ENCODE results near the gene QSER1. TPM values are rescaled to one million over a fixed set of nuclear protein-coding genes. Genes with fewer than 3 reads are reported as not detected.

Gene QSER1
- total RNA-seq: 10 to 100 TPM; 17.2 to 79.4 (median 43.8) TPM

- TF ChIP-seq POLR2A (IDR thresholded peaks at IDR 0.05): peak; percentile 31 to 79
- no peak for TF ChIP-seq CTCF (IDR thresholded peaks at IDR 0.05)
- Histone ChIP-seq H3K9me3 (no peaks in the 10 kb centered on the region), H3K36me3 (no peaks in the 10 kb centered on the region), H3K27ac (peak within 1 kb of the TSS; percentile 91 to 95), H3K4me1 (peaks cover 0 to 6% of the 10 kb centered on the region in 2 donors), H3K4me3 (peak within 1 kb of the TSS; percentile 85 to 88), H3K27me3 (no peaks in the 10 kb centered on the region)
- DNase-seq: peak; percentile 71 to 77
- intact Hi-C loops (cut with DNase I; ENCODE audit: low total_unique reads): no loop called here
Observed at GRCh38 chr11:32892355-32893092, at the start of gene QSER1. TSS of gene QSER1 (plus strand) at chr11:32892811. CDS start at chr11:32893126, 315 bp downstream.

- Histone ChIP-seq H3K4me3 (no peak overlapping the region), H3K27me3 (no peaks in the 10 kb centered on the region), H3K9me3 (no peaks in the 10 kb centered on the region), H3K27ac (no peak overlapping the region), H3K36me3 (no peaks in the 10 kb centered on the region), H3K4me1 (no peaks in the 10 kb centered on the region)
- TF ChIP-seq POLR2A (IDR thresholded peaks at IDR 0.05) (no peak), CTCF (IDR thresholded peaks at IDR 0.05) (no peak)
- intact Hi-C loops (cut with DNase I; ENCODE audit: low total_unique reads): no loop called here
- DNase-seq: no peak
Observed at GRCh38 chr11:32843544-32843943, 49.1 kb upstream of the QSER1 start.

- TF ChIP-seq CTCF (IDR thresholded peaks at IDR 0.05): no peak
- TF ChIP-seq POLR2A (IDR thresholded peaks at IDR 0.05): no peak
- H3K36me3 ChIP-seq: no peaks in the 10 kb centered on the region
- no peak overlapping the region for H3K27ac ChIP-seq
Observed at GRCh38 chr11:32847511-32847910, 45.1 kb upstream of the QSER1 start.

GRCh38 chr11:32849761-32850160 is 42.9 kb upstream of the QSER1 start:
- Histone ChIP-seq H3K27me3 (no peaks in the 10 kb centered on the region), H3K36me3 (no peaks in the 10 kb centered on the region), H3K27ac (no peak overlapping the region), H3K9me3 (no peaks in the 10 kb centered on the region), H3K4me1 (no peaks in the 10 kb centered on the region), H3K4me3 (no peak overlapping the region)
- intact Hi-C loops (cut with DNase I; ENCODE audit: low total_unique reads): no loop called here
- DNase-seq: no peak
- TF ChIP-seq CTCF (IDR thresholded peaks at IDR 0.05) (no peak), POLR2A (IDR thresholded peaks at IDR 0.05) (no peak)

More at GRCh38 chr11:32847511-32847910, 45.1 kb upstream of the QSER1 start:
- H3K9me3 ChIP-seq: no peaks in the 10 kb centered on the region
- no peaks in the 10 kb centered on the region for H3K4me1 ChIP-seq
- DNase-seq: no peak
- H3K27me3 ChIP-seq: no peaks in the 10 kb centered on the region
- no peak overlapping the region for H3K4me3 ChIP-seq
- intact Hi-C loops (cut with DNase I; ENCODE audit: low total_unique reads): no loop called here

- DNase-seq: no peak
- no peaks in the 10 kb centered on the region for H3K36me3 ChIP-seq
- no peak overlapping the region for H3K27ac ChIP-seq
- no peaks in the 10 kb centered on the region for H3K27me3 ChIP-seq
- H3K9me3 ChIP-seq: no peaks in the 10 kb centered on the region
- TF ChIP-seq POLR2A (IDR thresholded peaks at IDR 0.05) (no peak), CTCF (IDR thresholded peaks at IDR 0.05) (no peak)
- H3K4me1 ChIP-seq: no peaks in the 10 kb centered on the region
- intact Hi-C loops (cut with DNase I; ENCODE audit: low total_unique reads): no loop called here
- H3K4me3 ChIP-seq: no peak overlapping the region
Observed at GRCh38 chr11:32851251-32851650, 41.4 kb upstream of the QSER1 start.

All from uterus (tissue), 4 donors.